ENCODE results near the gene TOB2.
"Not testable (repeated sequence)": the region's sequence is repeated elsewhere in the genome, so short reads cannot be mapped to it uniquely, and the experiment has no call there.

TOB2 gene

GRCh38 chr22:41461901-41462300 is 15.3 kb upstream of the TOB2 start:
- TF ChIP-seq CTCF (IDR thresholded peaks at IDR 0.05; ENCODE audit: insufficient read depth, missing control alignments) = no peak
- DNase-seq (ENCODE audit: insufficient read length, low spot score) = no peak
- FAIRE-seq = no peak

GRCh38 chr22:41460071-41460470 is 13.5 kb upstream of the TOB2 start:
- DNase-seq (ENCODE audit: insufficient read length, low spot score) = not testable (repeated sequence)

GRCh38 chr22:41459431-41459830 is 12.8 kb upstream of the TOB2 start:
- TF ChIP-seq CTCF (IDR thresholded peaks at IDR 0.05; ENCODE audit: insufficient read depth, missing control alignments) = no peak
- DNase-seq (ENCODE audit: insufficient read length, low spot score) (no peak), FAIRE-seq (no peak)

More at GRCh38 chr22:41460071-41460470, 13.5 kb upstream of the TOB2 start:
- FAIRE-seq = not testable (repeated sequence)

GRCh38 chr22:41458161-41458728 is 11.6 kb upstream of the TOB2 start:
- TF ChIP-seq CTCF (IDR thresholded peaks at IDR 0.05; ENCODE audit: insufficient read depth, missing control alignments) = no peak
- no peak for FAIRE-seq

GRCh38 chr22:41448189-41448808 is 1.7 kb upstream of the TOB2 start:
- no peak for DNase-seq (ENCODE audit: insufficient read length, low spot score)
- TF ChIP-seq CTCF (IDR thresholded peaks at IDR 0.05; ENCODE audit: insufficient read depth, missing control alignments) = no peak
- no peak for FAIRE-seq

More at GRCh38 chr22:41458161-41458728, 11.6 kb upstream of the TOB2 start:
- no peak for DNase-seq (ENCODE audit: insufficient read length, low spot score)

- no peak for TF ChIP-seq CTCF (IDR thresholded peaks at IDR 0.05; ENCODE audit: insufficient read depth, missing control alignments)
- FAIRE-seq = no peak
- no peak for DNase-seq (ENCODE audit: insufficient read length, low spot score)
These were observed 1.0 kb upstream of the TOB2 start for GRCh38 chr22:41447435-41448188.

- TF ChIP-seq CTCF (IDR thresholded peaks at IDR 0.05; ENCODE audit: insufficient read depth, missing control alignments) = no peak
- no peak for FAIRE-seq
- no peak for DNase-seq (ENCODE audit: insufficient read length, low spot score)
These were observed 522 bp downstream of the TOB2 start for GRCh38 chr22:41446057-41446501.

Data from D721Med (cell line).